Endothelial cell of umbilical vein (primary cell): ENCODE data around the gene MVB12B. TPM values are rescaled to one million over a fixed set of nuclear protein-coding genes. Genes with fewer than 3 reads are reported as not detected.

Experiments used
- BruUV-seq: library from RNA; stranded (reverse); fragments of 400-500 nt; replicated peaks from 2 replicates; lab custom pipeline; 2021; lab: Mats Ljungman, UMichigan
- CTCF ChIA-PET: fragments of 300-600, 350-600 bp; sonication (Branson Sonifier 250); formaldehyde crosslinking; loops from one replicate; lab custom pipeline; 2021; ENCODE audit warnings: antibody characterized with exemption, inconsistent platforms; lab: Charles Lee
- POLR2A ChIA-PET: fragments of 300-600, 350-600 bp; sonication (Branson Sonifier 250); formaldehyde crosslinking; loops from one replicate; lab custom pipeline; 2021; ENCODE audit warnings: antibody characterized with exemption, inconsistent platforms; lab: Charles Lee
- DNase-seq: peaks from one replicate; pipeline ENCODE4 v3.0.0-alpha.2; 2011; ENCODE audit warnings: low read depth, low spot score
- FAIRE-seq: peaks from 2 replicates; lab custom pipeline; 2011; peaks lifted over from hg19 to GRCh38; lab: Jason Lieb, UNC
- H2AFZ ChIP-seq: 2 replicates; pipeline ENCODE4 v1.6.0; 2012; ENCODE audit warnings: low read depth, low read length, control low read depth, inconsistent platforms
- H3K27ac ChIP-seq: 2 replicates; pipeline ENCODE4 v1.5.1; 2011; ENCODE audit warnings: low read depth, mild to moderate bottlenecking, control low read depth, low read length, moderate library complexity; ENCODE audit not compliant: insufficient read depth
- H3K27me3 ChIP-seq, 2 experiments: 2 replicates each; pipeline versions ENCODE4 v1.6.0 to v1.6.1; 2011; ENCODE audit warnings: low read length in 2 of 2, mixed read lengths in 1 of 2; ENCODE audit not compliant: control insufficient read depth in 2 of 2, insufficient read depth in 2 of 2
- H3K36me3 ChIP-seq, 2 experiments: 2 replicates in 1 of 2; 3 replicates in 1 of 2; pipeline ENCODE4 v1.5.1; 2011; ENCODE audit warnings: low read length in 2 of 2, mild to moderate bottlenecking in 1 of 2, moderate library complexity in 1 of 2; ENCODE audit not compliant: control insufficient read depth in 2 of 2, insufficient read depth in 2 of 2; ENCODE audit errors: extremely low read depth in 1 of 2
- H3K4me1 ChIP-seq: 3 replicates; pipeline ENCODE4 v1.5.1; 2011; ENCODE audit warnings: mild to moderate bottlenecking, low read length; ENCODE audit not compliant: control insufficient read depth, insufficient read depth; ENCODE audit errors: extremely low read depth
- H3K4me2 ChIP-seq: 2 replicates; pipeline ENCODE4 v1.6.1; 2011; ENCODE audit warnings: low read length, control low read depth, mixed read lengths; ENCODE audit not compliant: insufficient read depth
- H3K4me3 ChIP-seq, 3 experiments: fragments of 200-600 bp in 1 of 3; sonication (generic), shearing (Covaris generic) in 1 of 3; replicated peaks in 1 of 3; 2 replicates each; pipeline ENCODE4 v1.5.1; 2011 to 2016; ENCODE audit warnings: control low read depth in 3 of 3, low read length in 3 of 3, mild to moderate bottlenecking in 2 of 3, inconsistent platforms in 1 of 3, low read depth in 1 of 3, moderate library complexity in 1 of 3; ENCODE audit not compliant: insufficient read depth in 1 of 3
- H3K79me2 ChIP-seq: 2 replicates; pipeline ENCODE4 v1.6.0; 2012; ENCODE audit warnings: low read length, inconsistent platforms; ENCODE audit not compliant: control insufficient read depth, insufficient read depth
- H3K9ac ChIP-seq: replicated peaks from 2 replicates; pipeline ENCODE3; 2011; ENCODE audit warnings: low read length, control low read depth; ENCODE audit not compliant: insufficient read depth; ENCODE audit errors: extremely low read depth
- H3K9me1 ChIP-seq: replicated peaks from 3 replicates; pipeline ENCODE4 v1.6.0; 2011; ENCODE audit warnings: mild to moderate bottlenecking, low read length; ENCODE audit not compliant: control insufficient read depth, insufficient read depth; ENCODE audit errors: extremely low read depth
- H3K9me3 ChIP-seq: replicated peaks from 2 replicates; pipeline ENCODE4 v1.5.1; 2012; ENCODE audit warnings: low read length, inconsistent platforms; ENCODE audit not compliant: control insufficient read depth, insufficient read depth
- H4K20me1 ChIP-seq: replicated peaks from 2 replicates; pipeline ENCODE3; 2011; ENCODE audit warnings: mild to moderate bottlenecking, low read length; ENCODE audit not compliant: control insufficient read depth, insufficient read depth; ENCODE audit errors: extremely low read depth
- CTCF ChIP-seq, 2 donors: IDR thresholded peaks; 1 replicate in 1 of 2; 2 replicates in 1 of 2; pipeline ENCODE4 v1.5.1; 2011; ENCODE audit warnings: low read length in 2 of 2, mild to moderate bottlenecking in 2 of 2, moderate library complexity in 2 of 2, control low read depth in 1 of 2, inconsistent platforms in 1 of 2, low read depth in 1 of 2; ENCODE audit not compliant: insufficient read depth in 1 of 2; ENCODE audit errors: extremely low read depth in 1 of 2
- EZH2 ChIP-seq: IDR thresholded peaks from 2 replicates; pipeline ENCODE4 v1.6.1; 2012; ENCODE audit warnings: borderline replicate concordance, low read depth, mild to moderate bottlenecking, moderate library complexity, low read length, inconsistent platforms; ENCODE audit not compliant: severe bottlenecking
- FOS ChIP-seq: IDR thresholded peaks from 2 replicates; pipeline ENCODE4 v1.6.1; 2011; ENCODE audit warnings: mild to moderate bottlenecking, low read length, moderate library complexity, borderline replicate concordance; ENCODE audit not compliant: insufficient read depth
- GATA2 ChIP-seq: IDR thresholded peaks from 2 replicates; pipeline ENCODE4 v1.7.0; 2011; ENCODE audit warnings: low read depth, mild to moderate bottlenecking, moderate library complexity, mixed read lengths, low read length; ENCODE audit not compliant: insufficient read length, insufficient read depth
- JUN ChIP-seq: IDR thresholded peaks from 2 replicates; pipeline ENCODE4 v1.6.1; 2011; ENCODE audit warnings: borderline replicate concordance, low read depth; ENCODE audit not compliant: insufficient read length, insufficient read depth
- MAX ChIP-seq: IDR thresholded peaks from 2 replicates; pipeline ENCODE4 v1.6.1; 2011; ENCODE audit not compliant: insufficient read depth, insufficient read length
- MYC ChIP-seq: IDR thresholded peaks from one replicate; pipeline ENCODE4 v1.6.1; 2011; ENCODE audit warnings: mild to moderate bottlenecking, low read depth, low read length
- POLR2A ChIP-seq: IDR thresholded peaks from 2 replicates; pipeline ENCODE4 v1.6.1; 2012; ENCODE audit warnings: low read depth, mild to moderate bottlenecking, control low read depth, low read length
- POLR2AphosphoS5 ChIP-seq: IDR thresholded peaks from 2 replicates; pipeline ENCODE4 v1.6.1; 2012; ENCODE audit warnings: low read depth, mild to moderate bottlenecking, control low read depth, low read length, moderate library complexity; ENCODE audit not compliant: insufficient read depth
- dilution Hi-C: fragments of 300-500 bp; cut with MboI; formaldehyde crosslinking; loops from one replicate; pipeline ENCODE4 v1.15.0; 2019; ENCODE audit warnings: low sequenced_read_pairs; ENCODE audit not compliant: extremely low pct_ligation_motif_present
- intact Hi-C: fragments of 100-400 bp; cut with micrococcal nuclease; formaldehyde crosslinking; loops from one replicate; pipeline ENCODE4 v1.10.0; 2022
- polyA plus RNA-seq, 4 experiments: library from polyadenylated mRNA; depleted of rRNA in 3 of 4; stranded (reverse) in 3 of 4; unstranded in 1 of 4; fragments of >200 nt; gene quantifications; 2 replicates each; pipeline versions ENCODE4 v1.2.1 to v1.2.3, GENCODE V29; 2011 to 2012; ENCODE audit warnings: missing spikeins in 1 of 4
- total RNA-seq: library from RNA; stranded (reverse); gene quantifications from 2 replicates; pipeline ENCODE4 v1.2.3, GENCODE V29; 2021

MVB12B gene
- total and polyA plus RNA-seq, 2 donors (not counting 3 experiments of a cell fraction or from before 2014, with no cell fraction given): 6.6 to 17.3 TPM

- no TSS peak for BruUV-seq
- intact Hi-C loops (no loop called here), dilution Hi-C loops (no loop called here)
- Histone ChIP-seq H4K20me1 (no peaks in the 10 kb centered on the region), H3K4me3 (no peak overlapping the region), H3K36me3 (no peaks in the 10 kb centered on the region), H3K27me3 (no peaks in the 10 kb centered on the region), H3K9me3 (no peaks in the 10 kb centered on the region), H2AFZ (no peak overlapping the region), H3K4me1 (no peaks in the 10 kb centered on the region), H3K9ac (no peak overlapping the region), H3K9me1 (no peaks in the 10 kb centered on the region), H3K27ac (no peak overlapping the region), H3K4me2 (no peak overlapping the region), H3K79me2 (no peaks in the 10 kb centered on the region)
- no peak for TF ChIP-seq POLR2A
- no peak for TF ChIP-seq MAX
- TF ChIP-seq POLR2AphosphoS5: no peak
- TF ChIP-seq GATA2: no peak
- TF ChIP-seq CTCF (IDR thresholded peaks at IDR 0.05; ENCODE audit: extremely low read depth in 1 of 2, insufficient read depth in 1 of 2, low read depth in 1 of 2, low read length in 2 of 2): no peak
- TF ChIP-seq JUN: no peak
- TF ChIP-seq FOS: no peak
- TF ChIP-seq EZH2: no peak
- TF ChIP-seq MYC: no peak
- CTCF ChIA-PET: no interaction called here
- no peak for DNase-seq
- POLR2A ChIA-PET: no interaction called here
- no peak for FAIRE-seq
These were observed 128.2 kb downstream of the MVB12B start for GRCh38 chr9:126454795-126455194.
